ENCODE results near the gene ZNF439.

ZNF439 gene

GRCh38 chr19:11848594-11849469 is at the start of gene ZNF439:
Gene ZNF439, plus strand, starts transcription at chr19:11848726. Its CDS starts 142 bp downstream, at chr19:11848868.
- TF ChIP-seq CTCF (IDR thresholded peaks at IDR 0.05; ENCODE audit: control insufficient read depth, extremely low read depth, insufficient read depth): no peak
- no peak for DNase-seq (ENCODE audit: low read depth)
- no peak within 1 kb of the TSS for H3K4me3 ChIP-seq (ENCODE audit: low read depth, low read length)

GRCh38 chr19:11806354-11807098 is 42.0 kb upstream of the ZNF439 start:
- DNase-seq (ENCODE audit: low read depth): no peak
- no peak overlapping the region for H3K4me3 ChIP-seq (ENCODE audit: low read depth, low read length)
- no peak for TF ChIP-seq CTCF (IDR thresholded peaks at IDR 0.05; ENCODE audit: control insufficient read depth, extremely low read depth, insufficient read depth)

- no peak overlapping the region for H3K4me3 ChIP-seq (ENCODE audit: low read depth, low read length)
- no peak for TF ChIP-seq CTCF (IDR thresholded peaks at IDR 0.05; ENCODE audit: control insufficient read depth, extremely low read depth, insufficient read depth)
- DNase-seq (ENCODE audit: low read depth): no peak
These were observed 41.5 kb upstream of the ZNF439 start for GRCh38 chr19:11807099-11807380.

GRCh38 chr19:11813703-11814028 is 34.9 kb upstream of the ZNF439 start:
- peak overlapping the region; percentile 87 for H3K4me3 ChIP-seq (ENCODE audit: low read depth, low read length)
- no peak for TF ChIP-seq CTCF (IDR thresholded peaks at IDR 0.05; ENCODE audit: control insufficient read depth, extremely low read depth, insufficient read depth)
- no peak for DNase-seq (ENCODE audit: low read depth)

- no peak for TF ChIP-seq CTCF (IDR thresholded peaks at IDR 0.05; ENCODE audit: control insufficient read depth, extremely low read depth, insufficient read depth)
- peak within 1 kb of the TSS; percentile 87 for H3K4me3 ChIP-seq (ENCODE audit: low read depth, low read length)
- peak; percentile 89 for DNase-seq (ENCODE audit: low read depth)
These were observed 34.4 kb upstream of the ZNF439 start, which contains the start of gene ZNF440 for GRCh38 chr19:11814029-11814699. Gene ZNF440, plus strand, starts transcription at chr19:11814273. Its CDS starts 175 bp downstream, at chr19:11814448.

GRCh38 chr19:11814700-11815035 is 33.9 kb upstream of the ZNF439 start:
- DNase-seq (ENCODE audit: low read depth): no peak
- H3K4me3 ChIP-seq (ENCODE audit: low read depth, low read length): peak overlapping the region; percentile 87
- no peak for TF ChIP-seq CTCF (IDR thresholded peaks at IDR 0.05; ENCODE audit: control insufficient read depth, extremely low read depth, insufficient read depth)
